COLO668 (cell line): ENCODE results near the gene MCM6.

ENCODE experiments used
- DNase-seq: peaks from one replicate; lab custom pipeline; 2025; ENCODE audit not compliant: unreplicated experiment; lab: John Stamatoyannopoulos, UW

The MCM6 gene

DNA sequence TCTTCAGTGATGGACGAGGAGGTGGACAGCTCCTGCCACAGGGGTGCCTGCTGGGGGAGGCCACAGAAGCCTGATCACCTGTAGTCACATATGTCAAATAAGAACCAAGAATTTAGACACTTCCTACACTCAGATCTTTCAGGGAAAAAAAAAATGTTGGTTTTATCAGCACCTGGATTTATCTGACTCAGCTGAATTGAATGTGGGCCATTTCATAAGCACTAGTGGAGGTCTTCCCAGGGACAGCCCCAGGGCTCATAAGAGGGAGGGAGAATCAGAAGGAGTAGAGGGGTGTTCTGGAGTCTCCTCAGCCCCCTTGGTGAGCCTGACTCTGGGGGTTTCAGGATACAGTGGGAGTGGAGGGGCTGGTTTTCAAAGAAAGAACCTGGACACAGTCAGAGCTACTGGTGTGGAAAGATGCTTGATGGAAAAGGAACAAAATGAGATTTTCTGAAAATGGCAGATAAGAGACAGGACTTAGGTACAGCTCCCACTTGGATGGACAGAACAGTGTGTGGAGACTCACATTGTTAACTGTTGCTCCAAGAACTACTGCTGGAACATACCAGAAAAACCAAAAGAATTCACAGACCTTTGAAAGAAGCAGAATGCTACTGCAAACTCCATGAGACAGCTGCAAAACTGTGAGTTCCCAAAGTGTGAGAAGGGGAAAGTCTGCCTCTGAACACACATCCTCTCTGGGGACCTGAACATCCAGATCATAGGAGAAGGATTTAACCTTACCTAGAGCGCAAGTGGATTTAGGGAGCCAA, 84.6 kb downstream of the MCM6 start:
- no peak for DNase-seq

- no peak for DNase-seq
Measured at GRCh38 chr2:135790423-135790822, 85.8 kb downstream of the MCM6 start.
